ENCODE results near the gene ZFP14. TPM values are rescaled to one million over a fixed set of nuclear protein-coding genes. Genes with fewer than 3 reads are reported as not detected.
A peak's percentile ranks its signal among the peaks of the same experiment; 100 is the strongest.

Gene ZFP14
- 2.8 TPM for total RNA-seq

DNA sequence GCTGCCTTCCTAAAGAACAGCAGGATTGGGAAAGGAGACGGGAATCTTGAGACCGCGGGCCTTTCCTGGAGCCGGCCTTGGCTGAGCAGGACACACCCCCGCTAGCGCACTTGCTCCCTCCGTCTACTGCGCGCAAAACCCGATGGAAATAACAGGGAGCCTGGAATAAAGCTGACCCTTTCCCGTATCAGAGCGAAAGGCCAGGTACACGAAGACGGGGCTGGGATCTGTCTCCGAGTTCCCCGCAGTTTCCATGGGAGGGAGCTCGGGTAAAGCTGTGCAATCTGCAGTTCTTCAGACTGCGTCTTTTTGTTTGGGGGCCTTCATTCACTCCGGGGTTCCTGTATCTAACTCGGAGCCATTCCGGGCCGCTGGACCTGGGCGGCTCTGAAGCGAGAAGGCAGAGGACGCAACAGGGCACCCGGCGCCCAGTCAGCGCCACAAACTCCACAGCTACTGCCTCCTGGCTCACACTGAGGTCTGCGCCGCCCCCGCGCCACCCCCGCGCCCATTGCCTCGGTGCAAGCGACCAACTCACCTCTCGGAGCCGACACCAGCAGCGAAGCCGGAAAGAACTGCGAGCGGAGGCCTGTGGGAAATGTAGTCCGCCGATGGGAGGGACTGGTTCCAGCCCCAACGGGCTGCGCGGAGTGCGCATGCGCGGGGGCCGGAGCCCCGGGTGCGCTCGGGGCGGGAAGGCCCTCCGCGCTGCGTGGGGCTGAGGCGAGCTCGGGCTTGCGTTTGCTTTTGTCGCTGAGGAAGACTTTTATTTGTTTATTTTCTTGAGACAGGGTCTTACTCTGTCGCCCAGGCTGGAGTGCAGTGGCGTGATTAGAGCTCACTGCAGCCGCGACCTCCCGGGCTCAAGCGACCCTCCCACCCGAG lies at the start of gene ZFP14:
Gene ZFP14 (minus strand): TSS at position 577 of the 885 bp plus-strand sequence. CDS start 11,309 bp downstream, outside the sequence.
- DNase-seq (ENCODE audit: low spot score) (peak; percentile 96), ATAC-seq (peak; percentile 98)

DNA sequence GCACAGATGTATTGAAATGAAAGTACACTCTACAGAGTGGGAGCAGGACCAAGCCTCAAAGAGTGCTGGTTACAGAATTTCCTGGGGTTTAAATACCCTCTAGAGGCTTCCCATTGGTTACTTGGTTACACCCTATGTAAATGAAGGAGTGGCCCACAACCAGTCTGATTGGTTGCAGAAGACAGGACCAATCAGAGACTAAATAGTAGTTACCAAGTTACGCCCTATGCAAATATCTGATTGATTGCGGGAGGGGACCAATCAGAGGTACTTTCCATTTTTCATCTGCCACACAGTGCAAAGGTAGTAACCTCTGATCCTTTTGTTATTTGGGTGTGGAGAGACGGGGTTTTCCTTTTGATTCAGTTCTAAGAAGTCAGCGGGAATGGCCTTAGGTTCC lies 44.9 kb upstream of the ZFP14 start:
- no peak for ATAC-seq

DNA sequence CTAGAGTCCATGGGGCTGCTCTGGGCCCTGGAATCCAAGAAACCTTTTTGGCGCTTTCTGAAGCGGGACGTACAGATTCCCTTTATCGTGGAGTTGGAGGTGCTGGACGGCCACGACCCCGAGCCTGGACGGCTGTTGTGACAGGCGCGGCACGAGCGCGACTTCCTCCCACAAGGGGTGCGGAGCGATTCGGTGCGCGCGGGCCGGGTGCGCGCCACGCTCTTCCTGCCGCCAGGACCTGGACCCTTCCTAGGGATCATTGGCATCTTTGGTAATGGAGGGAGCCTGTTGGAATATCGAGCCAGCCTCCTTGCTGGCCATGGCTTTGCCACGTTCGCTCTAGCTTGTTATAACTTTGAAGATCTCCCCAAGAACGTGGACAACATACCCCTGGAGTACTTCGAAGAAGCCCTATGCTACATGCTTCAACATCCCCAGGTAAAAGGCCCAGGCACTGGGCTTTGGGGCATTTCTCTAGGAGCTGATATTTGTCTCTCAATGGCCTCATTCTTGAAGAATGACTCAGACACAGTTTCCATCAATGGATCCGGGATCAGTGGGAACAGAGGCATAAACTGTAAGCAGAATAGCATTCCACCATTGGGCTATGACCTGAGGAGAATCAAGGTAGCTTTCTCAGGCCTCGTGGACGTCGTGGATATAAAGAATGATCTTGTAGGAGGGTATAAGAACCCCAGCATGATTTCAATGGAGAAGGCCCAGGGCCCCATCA lies 42.9 kb upstream of the ZFP14 start:
- DNase-seq (ENCODE audit: low spot score) (no peak), ATAC-seq (peak; percentile 9)

More for the DNA sequence above, 44.9 kb upstream of the ZFP14 start:
- no peak for DNase-seq (ENCODE audit: low spot score)

DNA sequence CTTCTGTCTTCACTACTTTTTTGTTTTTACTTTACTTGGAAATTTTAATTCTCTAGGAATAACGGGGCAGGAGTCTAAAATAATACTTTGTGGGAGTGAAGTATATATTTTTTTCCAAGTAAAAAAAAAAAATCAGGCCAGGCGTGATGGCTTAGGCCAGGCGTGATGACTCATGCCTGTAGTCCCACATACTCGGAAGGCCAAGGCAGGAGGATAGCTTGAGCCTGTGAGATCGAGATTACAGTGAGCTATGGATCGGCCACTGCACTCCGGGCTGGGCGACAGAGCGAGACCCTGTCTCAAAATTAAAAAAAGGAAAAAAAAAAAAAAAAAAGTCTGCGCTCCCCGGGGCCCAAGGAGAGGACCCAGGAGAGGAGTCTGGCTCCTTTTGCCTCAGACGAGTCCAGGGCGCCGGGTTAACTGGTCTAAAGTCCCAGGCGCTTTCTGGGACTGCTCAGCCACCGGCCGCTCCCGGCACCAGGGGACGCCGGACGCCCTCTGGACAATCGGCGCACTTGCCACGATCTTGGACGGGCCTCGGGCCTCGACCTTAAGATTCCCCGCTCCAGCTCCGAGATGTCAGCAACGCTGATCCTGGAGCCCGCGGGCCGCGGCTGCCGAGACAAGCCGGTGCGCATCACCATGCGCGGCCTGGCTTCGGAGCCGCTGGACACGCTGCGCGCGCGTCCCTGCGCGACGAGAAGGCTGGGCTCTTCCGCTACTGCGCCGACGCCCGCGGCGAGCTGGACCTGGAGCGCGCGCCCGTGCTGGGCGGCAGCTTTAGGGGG lies 42.2 kb upstream of the ZFP14 start:
- DNase-seq (ENCODE audit: low spot score) (no peak), ATAC-seq (peak; percentile 33)

DNA sequence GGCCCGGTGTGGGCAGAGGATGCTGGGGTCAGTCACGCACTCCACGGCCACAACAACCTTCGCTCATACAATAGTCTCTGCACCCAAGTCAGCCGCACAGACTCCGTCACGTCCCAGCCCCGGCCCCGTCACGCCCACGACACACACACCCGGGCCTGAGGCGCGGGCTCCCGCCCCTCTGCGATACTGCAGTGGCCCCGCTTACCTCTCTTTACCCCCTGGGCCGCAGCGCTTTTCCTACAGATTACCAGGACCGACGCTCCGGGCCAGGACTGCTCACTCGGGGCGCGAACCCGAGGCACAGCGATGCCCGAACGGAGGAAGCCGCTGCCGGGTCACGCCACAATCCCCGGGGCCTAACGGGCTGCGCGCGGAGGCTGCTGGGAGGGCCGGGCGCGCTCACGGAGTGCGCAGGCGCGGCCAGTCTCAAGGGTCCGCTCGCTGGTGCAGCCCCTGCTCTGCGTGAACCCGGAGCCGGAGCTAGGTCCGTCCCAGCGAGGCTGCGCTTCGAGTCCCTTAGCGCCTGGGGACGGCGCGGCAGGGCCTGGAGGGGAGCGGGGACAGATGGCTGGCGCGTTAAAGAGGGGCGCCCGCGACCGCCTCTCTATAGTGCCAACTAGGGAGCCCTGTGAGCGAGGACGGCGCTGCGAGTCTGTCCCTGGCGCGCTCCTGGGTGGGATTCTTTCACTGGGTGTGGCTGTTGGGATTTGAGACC lies 39.4 kb upstream of the ZFP14 start, which contains the start of gene ZFP82:
Gene ZFP82 (minus strand): TSS at position 358 of the 715 bp plus-strand sequence. CDS start 8,855 bp downstream, outside the sequence.
- ATAC-seq: peak; percentile 93
- DNase-seq (ENCODE audit: low spot score): peak; percentile 63

DNA sequence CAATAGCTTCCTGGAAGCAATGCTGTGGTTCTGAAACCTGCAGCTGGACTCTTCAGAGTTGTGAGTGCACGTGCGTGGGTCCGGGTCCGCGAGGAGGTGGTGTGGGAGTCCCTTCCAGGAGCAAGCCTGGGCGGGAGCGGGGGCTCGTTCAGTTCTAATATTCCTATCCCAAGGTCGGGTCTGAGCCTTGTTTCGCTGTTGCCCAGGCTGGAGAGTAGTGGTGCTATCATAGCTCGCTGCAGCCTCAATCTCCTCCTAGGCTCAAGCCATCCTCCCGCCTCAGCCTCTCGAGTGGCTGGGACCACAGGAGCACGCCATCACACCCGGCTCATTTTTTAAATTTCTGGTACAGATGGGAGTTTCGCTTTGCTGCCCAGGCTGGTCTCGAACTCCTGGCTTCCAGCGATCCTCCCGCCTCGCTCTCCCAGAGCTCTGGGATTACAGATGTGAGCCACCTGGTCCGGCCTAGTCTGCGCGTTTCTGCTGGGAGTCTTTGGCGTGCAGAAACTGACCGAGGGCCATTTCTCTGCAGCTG lies 38.8 kb upstream of the ZFP14 start:
- no peak for DNase-seq (ENCODE audit: low spot score)
- ATAC-seq: no peak

DNA sequence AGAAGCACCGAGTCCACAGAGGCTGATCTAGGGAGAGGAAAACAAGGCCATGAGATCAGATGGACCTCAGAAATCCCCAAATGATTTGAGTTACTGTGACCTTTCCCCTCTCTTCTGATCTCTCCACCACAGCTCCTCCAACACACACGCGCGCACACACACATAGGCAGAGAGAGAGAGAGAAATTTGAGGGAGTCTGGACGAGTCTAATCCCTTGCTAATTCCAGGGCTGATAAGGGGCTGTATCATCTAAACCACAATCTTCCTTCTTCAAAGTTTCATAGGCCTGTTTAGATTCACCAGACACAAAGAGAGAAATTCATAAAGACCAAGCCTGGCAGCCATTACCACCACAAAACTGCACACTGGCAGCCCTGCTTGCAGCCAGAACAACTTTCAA lies 30.8 kb upstream of the ZFP14 start:
- no peak for DNase-seq (ENCODE audit: low spot score)
- ATAC-seq: no peak

DNA sequence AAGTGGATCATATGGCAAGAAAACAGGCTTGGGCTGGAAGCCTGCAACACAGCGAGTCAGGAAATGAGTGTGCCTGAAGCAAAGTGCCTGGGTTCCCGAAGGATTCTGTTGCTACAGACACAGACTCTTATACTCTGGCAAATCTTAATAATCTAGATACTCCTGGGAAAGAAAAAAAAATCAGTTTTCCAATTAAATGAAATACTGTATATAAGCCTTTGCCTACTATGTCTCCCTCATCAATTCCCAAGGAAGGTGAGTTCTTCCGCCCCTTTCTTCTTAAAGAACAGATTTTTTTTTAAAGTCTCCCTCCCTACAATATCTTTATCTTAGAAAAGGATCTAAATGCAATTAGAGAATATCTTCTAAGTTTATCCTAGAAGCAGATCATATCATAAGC lies 29.1 kb upstream of the ZFP14 start:
- no peak for ATAC-seq
- no peak for DNase-seq (ENCODE audit: low spot score)

DNA sequence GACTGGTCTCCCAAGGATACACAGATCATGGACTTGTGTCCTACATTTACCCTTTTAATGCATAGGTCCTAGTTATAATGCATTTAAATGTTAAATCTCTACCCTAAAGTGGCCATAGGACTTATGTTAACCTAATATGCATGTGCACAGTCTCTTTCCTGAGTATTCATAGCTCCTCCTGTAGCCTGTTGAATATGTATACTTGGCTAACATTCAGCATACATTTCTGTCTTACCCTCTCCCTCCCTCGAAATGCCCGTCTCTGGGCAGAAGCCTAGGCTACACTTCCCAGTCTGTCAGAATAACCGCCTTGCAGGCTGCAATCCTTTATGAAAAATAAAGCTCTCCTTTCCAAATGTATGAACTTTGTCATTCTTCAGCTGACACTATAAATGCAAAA lies 25.5 kb upstream of the ZFP14 start:
- no peak for DNase-seq (ENCODE audit: low spot score)
- ATAC-seq: no peak

DNA sequence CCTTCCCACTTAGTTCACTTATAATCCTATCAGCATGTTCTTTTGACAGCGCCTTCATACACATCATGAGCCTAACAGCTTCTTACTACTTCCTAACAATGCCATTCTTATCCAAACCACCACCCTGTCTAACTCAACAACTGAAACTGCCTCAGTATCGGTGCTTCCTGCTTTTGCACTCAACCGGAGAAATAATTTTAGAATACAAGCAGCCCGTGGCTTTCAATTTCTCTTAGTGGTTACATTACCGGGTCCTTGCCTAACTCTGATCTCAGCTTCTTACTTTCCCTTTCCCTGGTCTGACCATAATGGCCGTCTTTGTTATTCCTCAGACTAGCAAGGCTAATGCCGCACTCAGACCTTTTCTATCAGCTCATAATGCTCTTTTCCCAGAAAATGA lies 22.5 kb upstream of the ZFP14 start:
- no peak for ATAC-seq
- DNase-seq (ENCODE audit: low spot score): no peak

DNA sequence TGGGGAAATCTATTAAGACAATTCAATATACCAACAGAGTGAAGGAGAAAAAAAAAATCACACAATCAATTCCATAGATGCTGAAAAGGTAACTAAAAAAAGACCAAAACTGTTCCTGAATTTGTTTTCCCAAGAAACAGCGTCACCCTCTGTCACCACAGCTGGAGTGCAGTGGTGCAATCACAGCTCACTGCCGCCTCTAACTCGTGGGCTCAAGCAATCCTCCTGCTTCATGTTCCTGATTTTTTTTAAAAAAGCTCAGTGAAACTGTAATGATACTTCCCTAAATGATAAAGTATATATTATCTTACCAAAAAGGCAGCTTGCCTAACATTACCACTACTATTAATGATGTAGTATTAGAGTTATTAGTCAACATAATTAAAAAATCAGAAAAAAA lies 19.6 kb upstream of the ZFP14 start:
- ATAC-seq (no peak), DNase-seq (ENCODE audit: low spot score) (no peak)

DNA sequence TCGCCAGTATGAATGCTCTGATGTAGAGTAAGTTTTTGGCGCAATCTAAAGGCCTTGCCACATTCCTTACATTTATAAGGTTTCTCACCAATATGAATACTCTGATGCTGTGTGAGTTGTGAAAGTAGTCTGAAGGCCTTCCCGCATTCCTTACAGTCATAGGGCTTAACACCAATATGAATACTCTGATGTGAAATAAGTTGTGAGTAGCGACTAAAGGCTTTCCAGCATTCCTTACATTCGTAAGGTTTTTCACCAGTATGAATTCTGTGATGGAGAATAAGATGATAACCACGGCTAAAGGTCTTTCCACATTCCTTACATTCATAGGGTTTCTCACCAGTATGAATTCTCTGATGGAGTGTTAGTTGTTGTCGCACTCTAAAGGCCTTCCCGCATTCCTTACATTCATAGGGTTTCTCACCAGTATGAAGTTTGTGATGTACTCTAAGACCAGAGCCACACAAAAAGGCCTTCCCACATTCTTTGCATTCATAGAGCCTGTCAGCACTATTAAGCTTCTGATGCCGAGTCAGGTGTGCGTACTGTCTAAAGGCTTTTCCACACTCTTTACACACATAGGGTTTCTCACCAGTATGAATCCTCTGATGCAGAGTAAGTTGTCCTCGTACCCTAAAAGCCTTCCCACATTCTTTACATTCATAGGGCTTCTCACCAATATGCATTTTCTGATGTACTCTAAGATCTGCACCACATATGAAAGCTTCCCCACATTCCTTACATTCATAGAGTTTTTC lies 14.1 kb upstream of the ZFP14 start:
- ATAC-seq (no peak), DNase-seq (ENCODE audit: low spot score) (no peak)

DNA sequence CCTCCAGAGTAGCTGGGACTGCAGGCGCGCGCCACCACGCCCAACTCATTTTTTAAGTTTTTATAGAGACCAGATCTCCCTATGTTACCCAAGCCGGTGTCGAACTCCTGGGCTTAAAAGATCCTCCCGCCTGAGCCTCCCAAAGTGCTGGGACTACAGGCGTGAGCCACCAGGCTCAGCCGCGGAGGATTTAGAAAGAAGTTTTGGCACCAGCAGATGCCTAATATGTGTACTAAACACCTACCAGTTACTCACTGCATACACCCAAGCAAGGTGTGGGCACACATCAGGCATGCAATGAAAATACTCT lies 464 bp upstream of the ZFP14 start:
- DNase-seq (ENCODE audit: low spot score) (no peak), ATAC-seq (no peak)

DNA sequence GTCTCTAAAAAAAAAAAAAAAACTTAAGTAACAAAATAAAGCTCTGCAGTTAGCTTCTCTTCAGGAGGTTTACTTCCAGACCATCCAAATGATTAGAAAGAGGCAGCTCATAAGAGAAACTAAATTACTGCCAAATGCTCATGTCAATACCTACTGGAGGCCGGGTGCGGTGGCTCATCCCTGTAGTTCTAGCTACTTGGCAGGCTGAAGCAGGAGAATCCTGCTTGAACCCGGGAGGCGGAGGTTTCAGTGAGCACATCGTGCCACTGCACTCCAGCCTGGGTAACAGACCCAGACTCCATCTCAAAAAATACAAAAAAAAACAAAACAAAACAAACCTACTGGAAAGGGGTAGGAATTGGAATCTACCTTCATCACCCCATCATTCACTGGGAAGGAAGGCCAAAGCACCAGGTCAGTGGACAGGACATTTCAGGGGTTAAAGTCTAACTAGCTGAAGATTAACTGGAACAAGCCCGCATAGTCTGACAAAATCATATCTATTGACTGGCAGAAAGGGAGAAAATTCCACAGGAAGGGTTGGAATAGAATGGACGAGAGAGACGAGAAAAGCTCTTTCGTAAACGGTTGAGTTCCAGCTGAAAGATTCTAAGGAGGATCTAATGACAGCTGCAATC lies 1.3 kb downstream of the ZFP14 start:
- ATAC-seq (peak; percentile 54), DNase-seq (ENCODE audit: low spot score) (no peak)

DNA sequence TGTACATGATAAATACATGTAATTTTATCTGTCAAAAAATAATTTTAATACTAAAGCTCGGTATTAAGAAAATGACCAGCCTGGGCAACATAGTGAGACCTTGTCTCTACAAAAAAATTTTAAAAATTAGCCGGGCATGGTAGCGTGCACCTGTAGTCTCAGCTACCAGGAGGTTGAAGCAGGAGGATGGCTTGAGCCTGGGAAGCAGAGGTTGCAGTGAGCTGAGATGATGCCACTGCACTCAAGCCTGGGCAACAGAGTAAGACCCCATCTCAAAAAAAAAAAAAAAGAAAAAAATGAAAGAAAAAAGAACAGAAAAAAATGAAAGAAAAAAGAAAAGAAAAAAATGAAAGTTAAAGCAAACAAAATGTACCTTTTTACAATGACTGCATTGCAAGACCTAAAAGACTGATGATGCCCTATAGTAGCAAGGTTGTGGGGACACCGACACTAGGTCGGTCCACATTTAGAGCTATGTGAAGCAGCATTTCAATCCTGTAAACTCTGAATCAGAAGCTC lies 5.3 kb downstream of the ZFP14 start:
- ATAC-seq (no peak), DNase-seq (ENCODE audit: low spot score) (no peak)

DNA sequence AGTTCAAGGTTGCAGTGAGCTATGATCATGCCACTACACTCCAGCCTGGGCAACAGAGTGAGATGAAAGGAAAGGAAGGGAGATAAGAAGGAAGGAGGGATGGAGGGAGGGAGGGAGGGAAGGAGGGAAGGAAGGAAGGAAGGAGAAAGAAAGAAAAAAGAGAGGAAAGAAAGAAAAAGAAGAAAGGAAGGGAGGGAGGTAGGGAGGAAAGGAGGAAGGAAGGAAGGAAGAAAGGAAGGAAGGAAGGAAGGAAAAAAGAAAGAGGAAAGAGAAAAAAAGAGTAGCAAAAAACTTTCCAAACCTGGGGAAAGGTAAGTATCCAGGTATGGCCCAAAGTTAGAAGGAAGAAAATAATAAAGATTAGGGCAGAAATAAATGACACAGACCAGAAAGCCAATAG lies 7.1 kb downstream of the ZFP14 start:
- ATAC-seq: no peak
- DNase-seq (ENCODE audit: low spot score): no peak

DNA sequence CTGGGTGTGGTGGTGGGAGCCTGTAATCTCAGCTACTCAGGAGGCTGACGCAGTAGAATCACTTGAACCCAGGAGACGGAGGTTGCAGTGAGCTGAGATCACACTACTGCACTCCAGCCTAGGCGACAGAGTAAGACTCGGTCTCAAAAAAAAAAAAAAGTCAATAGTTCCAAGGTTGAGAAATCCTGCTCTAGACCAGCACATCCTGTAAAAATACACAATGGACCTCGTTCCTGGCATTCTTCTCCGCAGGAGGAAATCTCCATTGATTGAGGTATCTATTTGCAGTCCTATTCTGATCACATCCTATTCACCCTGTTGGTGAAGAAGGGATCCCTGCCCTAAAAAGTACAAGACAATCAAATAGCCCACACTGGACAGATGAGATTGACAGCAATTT lies 15.2 kb downstream of the ZFP14 start:
- no peak for DNase-seq (ENCODE audit: low spot score)
- ATAC-seq: no peak

DNA sequence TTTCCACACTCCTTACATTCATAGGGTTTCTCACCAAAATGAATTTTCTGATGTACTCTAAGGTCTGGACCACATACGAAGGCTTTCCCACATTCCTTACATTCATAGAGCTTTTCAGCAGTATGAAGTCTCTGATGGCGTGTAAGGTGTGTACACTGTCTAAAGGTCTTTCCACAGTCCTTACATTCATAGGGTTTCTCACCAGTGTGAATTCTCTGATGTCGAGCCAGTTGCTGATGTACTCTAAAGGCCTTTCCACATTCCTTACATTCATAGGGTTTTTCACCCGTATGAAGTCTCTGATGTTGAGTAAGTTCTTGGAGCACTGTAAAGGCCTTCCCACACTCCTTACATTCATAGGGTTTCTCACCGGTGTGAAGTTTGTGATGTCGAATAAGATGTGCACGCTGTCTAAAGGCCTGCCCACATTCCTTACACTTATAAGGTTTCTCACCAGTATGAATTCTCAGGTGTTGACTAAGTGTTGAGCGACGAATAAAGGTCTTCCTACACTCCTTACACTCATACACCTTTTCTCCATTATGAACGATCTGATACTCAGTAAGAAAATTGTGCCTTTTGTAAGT lies 38.1 kb downstream of the ZFP14 start:
- ATAC-seq: no peak
- DNase-seq (ENCODE audit: low spot score): no peak

Data from left lobe of liver (tissue), 2 donors.